ENCODE results near the gene PSMD2.
A peak's percentile ranks its signal among the peaks of the same experiment; 100 is the strongest.

The PSMD2 gene

DNA sequence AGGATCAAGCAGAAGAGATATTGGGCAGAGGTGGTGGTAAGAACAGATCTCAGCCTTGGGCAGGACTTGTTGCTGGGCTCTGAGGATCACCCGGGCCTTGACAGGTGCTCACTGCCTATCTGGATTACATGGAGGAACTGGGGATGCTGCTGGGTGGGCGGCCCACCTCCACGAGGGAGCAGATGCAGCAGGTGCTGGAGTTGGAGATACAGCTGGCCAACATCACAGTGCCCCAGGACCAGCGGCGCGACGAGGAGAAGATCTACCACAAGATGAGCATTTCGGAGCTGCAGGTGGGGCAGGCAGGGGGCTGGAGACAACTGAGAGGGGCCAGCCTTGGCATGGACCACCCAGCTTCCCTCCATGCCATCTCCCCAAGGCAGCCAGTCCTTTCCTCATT lies 15.4 kb upstream of the PSMD2 start:
- DNase-seq = no peak

- DNase-seq = no peak
Observed at GRCh38 chr3:184284696-184285095, 14.3 kb upstream of the PSMD2 start.

DNA sequence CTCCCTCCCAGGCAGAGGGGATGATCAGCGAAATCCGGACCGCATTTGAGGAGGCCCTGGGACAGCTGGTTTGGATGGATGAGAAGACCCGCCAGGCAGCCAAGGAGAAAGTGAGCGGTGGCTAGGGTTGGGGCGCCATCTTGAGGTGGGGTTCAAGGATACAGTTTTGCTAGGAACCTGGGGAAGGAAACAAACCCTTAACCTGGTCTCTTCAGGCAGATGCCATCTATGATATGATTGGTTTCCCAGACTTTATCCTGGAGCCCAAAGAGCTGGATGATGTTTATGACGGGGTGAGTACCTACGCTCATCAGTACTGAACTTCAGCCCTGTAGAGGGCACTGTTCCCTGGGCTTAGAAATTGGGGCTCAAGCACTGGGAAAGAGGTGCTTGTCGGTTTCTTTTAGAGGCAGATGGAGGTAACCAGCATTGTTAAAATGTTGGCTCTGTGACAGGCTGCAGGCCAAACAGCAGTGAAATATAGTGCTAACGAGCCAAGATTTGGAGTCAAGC lies 9.6 kb upstream of the PSMD2 start:
- peak; percentile 33 for DNase-seq

DNA sequence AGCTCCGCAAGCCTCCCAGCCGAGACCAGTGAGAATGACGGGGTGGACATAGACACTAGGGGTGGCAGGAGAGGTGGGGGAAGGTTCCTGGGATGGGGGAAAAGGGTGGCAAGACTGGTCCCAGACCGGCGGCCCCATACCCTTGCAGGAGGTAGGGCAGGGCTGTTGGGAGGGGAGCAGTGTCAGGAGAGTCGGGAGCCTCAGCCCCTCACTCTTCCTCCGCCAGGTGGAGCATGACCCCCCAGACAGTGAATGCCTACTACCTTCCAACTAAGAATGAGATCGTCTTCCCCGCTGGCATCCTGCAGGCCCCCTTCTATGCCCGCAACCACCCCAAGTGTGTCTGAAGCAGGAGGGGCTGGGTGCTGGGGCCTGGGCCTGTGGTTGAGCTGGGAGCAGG lies 8.7 kb upstream of the PSMD2 start:
- no peak for DNase-seq

- no peak for DNase-seq
Observed at GRCh38 chr3:184291044-184291737, 7.8 kb upstream of the PSMD2 start.

DNA sequence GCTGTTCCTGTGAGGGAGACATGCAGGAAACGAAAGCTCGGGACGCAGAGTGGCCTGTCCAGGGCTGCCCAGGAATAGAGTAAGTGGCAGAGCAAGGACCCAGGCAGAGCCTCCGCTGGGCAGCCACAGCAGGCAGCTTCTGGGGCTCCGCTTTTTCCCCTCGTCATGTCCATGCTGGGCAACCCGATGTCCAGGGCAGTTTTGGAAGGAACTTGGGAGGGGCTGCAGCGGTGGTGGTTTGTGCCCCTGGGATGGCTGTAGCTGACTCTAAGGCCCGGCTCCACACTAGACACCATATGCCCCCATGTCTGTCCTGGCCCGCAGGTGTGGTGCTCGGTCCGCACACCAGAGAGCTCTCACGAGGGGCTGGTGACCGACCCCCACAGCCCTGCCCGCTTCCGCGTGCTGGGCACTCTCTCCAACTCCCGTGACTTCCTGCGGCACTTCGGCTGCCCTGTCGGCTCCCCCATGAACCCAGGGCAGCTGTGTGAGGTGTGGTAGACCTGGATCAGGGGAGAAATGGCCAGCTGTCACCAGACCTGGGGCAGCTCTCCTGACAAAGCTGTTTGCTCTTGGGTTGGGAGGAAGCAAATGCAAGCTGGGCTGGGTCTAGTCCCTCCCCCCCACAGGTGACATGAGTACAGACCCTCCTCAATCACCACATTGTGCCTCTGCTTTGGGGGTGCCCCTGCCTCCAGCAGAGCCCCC lies 7.1 kb upstream of the PSMD2 start:
- no peak for DNase-seq

- no peak for DNase-seq
Observed at GRCh38 chr3:184295771-184296170, 3.3 kb upstream of the PSMD2 start.

DNA sequence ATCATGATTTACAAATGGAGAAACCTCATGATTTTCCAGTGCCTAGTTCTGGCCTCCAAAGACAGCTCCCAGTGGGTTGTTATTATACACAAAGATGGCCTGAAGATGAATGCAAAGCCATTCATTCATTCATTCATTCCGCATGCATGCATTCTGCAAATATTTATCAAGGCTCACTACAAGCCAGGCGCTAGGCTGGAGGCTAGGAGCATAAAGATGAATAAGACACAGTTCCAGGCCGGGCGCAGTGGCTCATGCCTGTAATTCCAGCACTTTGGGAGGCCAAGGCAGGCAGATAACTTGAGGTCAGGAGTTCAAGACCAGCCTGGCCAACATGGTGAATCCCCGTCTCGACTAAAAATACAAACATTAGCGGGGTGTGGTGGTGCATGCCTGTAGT lies 2.4 kb upstream of the PSMD2 start:
- no peak for DNase-seq

GRCh38 chr3:184299488-184300377 lies 692 bp downstream of the PSMD2 start:
- no peak for DNase-seq

- DNase-seq = no peak
Observed at GRCh38 chr3:184300378-184300720, 1.3 kb downstream of the PSMD2 start.

DNA sequence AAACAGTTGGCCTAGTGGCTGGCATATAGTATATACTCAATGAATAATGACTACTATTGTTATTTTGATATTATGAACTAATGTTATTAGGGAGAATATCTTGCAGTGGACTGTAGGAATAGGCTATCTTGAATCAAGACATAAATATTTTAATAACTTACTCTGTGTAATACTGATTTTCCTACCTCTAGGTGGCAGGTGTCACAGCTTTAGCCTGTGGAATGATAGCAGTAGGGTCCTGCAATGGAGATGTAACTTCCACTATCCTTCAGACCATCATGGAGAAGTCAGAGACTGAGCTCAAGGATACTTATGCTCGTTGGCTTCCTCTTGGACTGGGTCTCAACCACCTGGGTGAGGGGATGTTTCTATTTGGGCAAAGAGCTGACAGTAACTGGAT lies 6.5 kb downstream of the PSMD2 start:
- DNase-seq = no peak

- no peak for DNase-seq
Observed at GRCh38 chr3:184306341-184306972, 7.4 kb downstream of the PSMD2 start.

- DNase-seq = no peak
Observed at GRCh38 chr3:184307915-184308314, 8.9 kb downstream of the PSMD2 start.

DNA sequence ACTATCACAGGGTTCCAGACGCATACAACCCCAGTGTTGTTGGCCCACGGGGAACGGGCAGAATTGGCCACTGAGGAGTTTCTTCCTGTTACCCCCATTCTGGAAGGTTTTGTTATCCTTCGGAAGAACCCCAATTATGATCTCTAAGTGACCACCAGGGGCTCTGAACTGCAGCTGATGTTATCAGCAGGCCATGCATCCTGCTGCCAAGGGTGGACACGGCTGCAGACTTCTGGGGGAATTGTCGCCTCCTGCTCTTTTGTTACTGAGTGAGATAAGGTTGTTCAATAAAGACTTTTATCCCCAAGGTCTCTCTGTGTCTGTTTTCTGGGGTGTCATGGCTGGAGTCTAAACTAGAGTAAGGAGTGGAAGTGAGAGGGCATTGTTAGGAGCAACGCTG lies 9.7 kb downstream of the PSMD2 start:
- DNase-seq = no peak

DNA sequence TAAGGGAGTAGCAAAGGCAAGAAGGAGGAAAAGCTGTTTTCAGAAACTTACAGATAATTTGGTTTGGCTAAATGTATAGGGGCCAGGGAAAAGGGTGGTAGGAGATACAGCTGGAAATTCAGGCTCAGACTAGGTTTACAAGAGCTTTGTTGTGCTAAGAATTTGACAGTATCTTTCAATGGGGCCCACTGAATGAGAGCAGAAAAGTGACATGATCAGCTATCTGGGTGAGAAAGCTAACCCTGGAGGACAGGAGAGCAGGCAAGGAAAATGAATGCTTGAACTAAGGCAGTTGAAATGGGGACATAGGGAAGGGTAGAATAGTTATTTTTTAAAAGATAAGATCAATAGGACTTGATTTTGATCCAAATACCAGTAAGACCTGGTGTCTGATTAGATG lies 12.6 kb downstream of the PSMD2 start:
- DNase-seq = no peak

DNA sequence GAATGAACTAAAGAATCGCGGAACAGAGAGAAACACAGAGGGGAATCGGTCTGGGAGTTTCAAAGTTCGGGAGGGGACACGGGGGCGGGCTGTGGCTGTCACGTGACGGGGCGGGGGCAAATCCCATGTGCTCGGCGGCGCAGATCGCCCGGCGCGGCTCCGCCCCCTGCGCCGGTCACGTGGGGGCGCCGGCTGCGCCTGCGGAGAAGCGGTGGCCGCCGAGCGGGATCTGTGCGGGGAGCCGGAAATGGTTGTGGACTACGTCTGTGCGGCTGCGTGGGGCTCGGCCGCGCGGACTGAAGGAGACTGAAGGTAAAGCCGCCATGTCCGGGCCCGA lies 15.3 kb downstream of the PSMD2 start, which contains the start of gene EIF4G1:
Gene EIF4G1, plus strand, starts transcription at position 244 of the 337 bp plus-strand sequence. CDS start 1,191 bp downstream, outside the sequence.
- peak; percentile 92 for DNase-seq

DNA sequence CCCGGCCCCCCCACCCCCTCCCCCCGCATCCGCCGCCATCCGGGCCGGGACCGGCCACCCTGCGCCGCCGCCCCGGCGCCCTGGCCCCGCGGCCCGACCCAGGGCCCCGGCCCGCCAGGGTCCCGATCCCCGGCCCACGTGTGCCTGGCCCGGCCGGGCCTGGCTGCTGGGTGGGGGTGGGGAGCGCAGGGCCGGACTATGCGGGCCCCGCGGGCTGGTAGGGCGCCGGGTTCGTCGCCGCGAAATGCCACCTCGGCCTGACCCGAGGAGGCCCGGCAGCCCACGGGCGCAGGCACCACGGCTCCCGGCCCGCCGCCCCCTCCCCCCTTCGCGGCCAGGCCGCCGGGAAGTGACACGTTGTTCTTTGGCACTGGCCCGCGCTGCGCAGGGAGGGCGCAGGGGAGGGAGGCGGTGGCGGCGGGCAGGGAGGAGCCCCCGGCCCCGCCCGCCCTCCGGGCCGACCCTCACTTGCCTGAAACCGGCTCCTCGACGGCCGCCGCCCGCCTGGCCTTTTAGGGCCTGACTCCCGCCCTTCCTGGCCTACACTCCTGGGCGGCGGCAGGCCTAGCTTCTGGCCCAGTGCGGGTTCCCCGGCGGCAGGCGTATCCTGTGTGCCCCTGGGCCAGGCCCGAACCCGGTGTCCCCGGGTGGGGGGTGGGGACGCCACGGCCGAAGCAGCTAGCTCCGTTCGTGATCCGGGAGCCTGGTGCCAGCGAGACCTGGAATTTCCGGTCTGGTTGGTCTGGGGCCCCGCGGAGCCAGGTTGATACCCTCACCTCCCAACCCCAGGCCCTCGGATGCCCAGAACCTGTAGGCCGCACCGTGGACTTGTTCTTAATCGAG lies 15.9 kb downstream of the PSMD2 start:
- peak; percentile 48 for DNase-seq

GRCh38 chr3:184315543-184315867 lies 16.5 kb downstream of the PSMD2 start:
- no peak for DNase-seq

DNA sequence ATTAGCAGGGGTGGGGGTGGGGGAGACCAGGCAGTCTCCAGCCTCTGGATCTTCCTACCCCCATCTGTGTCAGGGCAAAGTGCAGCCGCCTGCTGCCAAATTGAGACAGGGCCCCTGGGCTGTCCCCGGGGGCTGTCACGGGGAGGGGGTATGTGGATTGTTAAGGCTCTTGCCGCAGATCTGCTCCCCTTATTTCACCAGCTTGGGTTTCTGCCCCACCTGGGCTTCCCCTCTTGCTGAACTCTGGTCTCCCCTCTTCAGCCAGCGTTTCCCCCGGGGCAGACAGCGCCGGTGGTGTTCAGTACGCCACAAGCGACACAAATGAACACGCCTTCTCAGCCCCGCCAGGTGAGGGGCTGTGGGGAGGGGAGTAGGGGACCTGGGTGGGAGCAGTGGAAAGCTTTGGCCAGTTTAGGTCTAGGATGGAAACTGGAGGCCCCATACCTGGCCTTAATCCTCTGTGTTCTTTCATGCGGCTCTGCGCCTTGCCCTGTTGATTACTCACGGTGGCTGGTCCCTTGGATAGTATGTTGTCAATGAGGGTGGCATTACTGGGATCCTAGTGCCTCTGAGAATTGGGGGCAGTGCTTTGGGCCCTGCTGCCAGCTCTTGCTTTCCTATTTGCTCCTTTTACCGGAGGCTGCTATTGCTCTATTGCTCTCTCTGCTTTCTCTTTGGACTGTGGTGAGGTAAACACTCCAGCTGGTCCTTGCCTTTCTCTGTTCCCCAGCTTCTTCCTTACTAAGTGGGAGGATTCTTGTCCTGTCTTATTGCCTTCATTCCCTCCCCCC lies 17.0 kb downstream of the PSMD2 start:
- no peak for DNase-seq

GRCh38 chr3:184316792-184317191 lies 17.8 kb downstream of the PSMD2 start:
- DNase-seq = no peak

DNA sequence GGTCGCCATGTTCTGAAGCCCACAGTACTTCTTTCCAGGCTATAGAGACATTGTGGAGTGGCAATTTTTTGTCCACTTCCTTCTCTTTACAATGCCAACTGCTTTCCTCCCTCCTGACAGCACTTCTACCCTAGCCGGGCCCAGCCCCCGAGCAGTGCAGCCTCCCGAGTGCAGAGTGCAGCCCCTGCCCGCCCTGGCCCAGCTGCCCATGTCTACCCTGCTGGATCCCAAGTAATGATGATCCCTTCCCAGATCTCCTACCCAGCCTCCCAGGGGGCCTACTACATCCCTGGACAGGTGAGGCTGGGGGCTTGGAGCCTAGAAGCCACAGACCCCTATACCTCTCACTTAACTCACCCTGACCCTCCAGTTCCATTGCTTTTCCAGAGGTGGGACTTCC lies 18.2 kb downstream of the PSMD2 start:
- DNase-seq = no peak

DNA sequence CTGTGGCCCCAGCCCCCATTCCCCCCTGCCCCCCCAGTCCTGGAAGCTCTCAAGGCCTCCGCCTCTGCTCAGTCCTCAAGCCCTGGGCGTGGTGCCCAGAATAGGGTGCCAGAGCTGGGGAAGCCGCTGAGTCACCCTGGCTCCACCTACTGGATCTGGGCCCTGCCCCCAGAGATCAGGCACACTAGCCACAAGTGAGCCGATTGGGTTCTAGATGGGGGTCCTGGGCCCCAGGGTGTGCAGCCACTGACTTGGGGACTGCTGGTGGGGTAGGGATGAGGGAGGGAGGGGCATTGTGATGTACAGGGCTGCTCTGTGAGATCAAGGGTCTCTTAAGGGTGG lies 21.0 kb downstream of the PSMD2 start:
- DNase-seq = no peak

Measured in GDM1 (cell line).